Posterior cingulate gyrus (tissue), 11 donors: Measurements from ENCODE around the gene SRSF5.
"Not testable (repeated sequence)": the region's sequence is repeated elsewhere in the genome, so short reads cannot be mapped to it uniquely, and the experiment has no call there.

Experiments
- DNase-seq, 10 donors: peaks; one replicate each; pipeline versions ENCODE4 v3.0.0 to v3.0.0-alpha.2; 2020 to 2021; ENCODE audit warnings: mixed read lengths in 3 of 10
- intact Hi-C: fragments of 100-400 bp; cut with DNase I; formaldehyde crosslinking; loops from one replicate; pipeline ENCODE4 v1.15.1; 2023

The SRSF5 gene

GRCh38 chr14:69766984-69767368 is at the start of gene SRSF5:
SRSF5 (plus strand) TSS chr14:69767142; CDS start chr14:69768157, 1,015 bp downstream.
- intact Hi-C loops = loop anchor here (1.0 to 5.0 kb wide), 2 partner anchors 157 to 370 kb away; partner anchors contain the start of genes ERH and SLC39A9

GRCh38 chr14:69718614-69719013 is 48.3 kb upstream of the SRSF5 start:
- intact Hi-C loops = not testable (repeated sequence)

More at GRCh38 chr14:69766984-69767368, at the start of gene SRSF5:
- DNase-seq = peak; percentile 93 to 100 (median 96)

GRCh38 chr14:69719501-69719951 is 47.4 kb upstream of the SRSF5 start:
- peak in 1 of 10 donors; percentile 73 for DNase-seq

More at GRCh38 chr14:69718614-69719013, 48.3 kb upstream of the SRSF5 start:
- not testable (repeated sequence) for DNase-seq

GRCh38 chr14:69720912-69721311 is 46.0 kb upstream of the SRSF5 start:
- DNase-seq = no peak
- intact Hi-C loops = no loop called here

More at GRCh38 chr14:69719501-69719951, 47.4 kb upstream of the SRSF5 start:
- intact Hi-C loops = no loop called here

- DNase-seq = peak; percentile 67 to 97 (median 86)
- intact Hi-C loops = loop anchor here (1.0 kb wide), 2 partner anchors 124 to 142 kb away; no protein-coding TSS in a partner anchor
Measured at GRCh38 chr14:69726761-69727511, 40.0 kb upstream of the SRSF5 start.

- DNase-seq = no peak
- intact Hi-C loops = loop anchor here (1.0 kb wide), 2 partner anchors 125 to 143 kb away; no protein-coding TSS in a partner anchor
Measured at GRCh38 chr14:69727860-69728259, 39.1 kb upstream of the SRSF5 start.

GRCh38 chr14:69731919-69732598 is 34.9 kb upstream of the SRSF5 start:
- DNase-seq, intact Hi-C loops: not testable (repeated sequence)

GRCh38 chr14:69736405-69736804 is 30.5 kb upstream of the SRSF5 start:
- intact Hi-C loops, DNase-seq: not testable (repeated sequence)

GRCh38 chr14:69741055-69741454 is 25.9 kb upstream of the SRSF5 start:
- intact Hi-C loops = no loop called here
- no peak for DNase-seq

- intact Hi-C loops = no loop called here
- DNase-seq = no peak
Measured at GRCh38 chr14:69749956-69750355, 17.0 kb upstream of the SRSF5 start.

- intact Hi-C loops = no loop called here
- no peak for DNase-seq
Measured at GRCh38 chr14:69750495-69750894, 16.4 kb upstream of the SRSF5 start.

GRCh38 chr14:69752773-69753172 is 14.2 kb upstream of the SRSF5 start:
- intact Hi-C loops = no loop called here

GRCh38 chr14:69753860-69754259 is 13.1 kb upstream of the SRSF5 start:
- no peak for DNase-seq
- intact Hi-C loops = no loop called here

More at GRCh38 chr14:69752773-69753172, 14.2 kb upstream of the SRSF5 start:
- DNase-seq = no peak

- intact Hi-C loops = no loop called here
- DNase-seq = no peak
Measured at GRCh38 chr14:69754487-69754886, 12.5 kb upstream of the SRSF5 start.

- DNase-seq = no peak
- intact Hi-C loops = no loop called here
Measured at GRCh38 chr14:69755296-69755695, 11.6 kb upstream of the SRSF5 start.

GRCh38 chr14:69755784-69756183 is 11.2 kb upstream of the SRSF5 start:
- no peak for DNase-seq
- intact Hi-C loops = no loop called here

- intact Hi-C loops = no loop called here
- no peak for DNase-seq
Measured at GRCh38 chr14:69756298-69756697, 10.6 kb upstream of the SRSF5 start.

GRCh38 chr14:69760810-69761209 is 6.1 kb upstream of the SRSF5 start:
- no peak for DNase-seq
- intact Hi-C loops = no loop called here

- DNase-seq = peak in 1 of 10 donors; percentile 8
- intact Hi-C loops = no loop called here
Measured at GRCh38 chr14:69763761-69764510, 3.0 kb upstream of the SRSF5 start.

- intact Hi-C loops = loop anchor here (1.0 to 5.0 kb wide), 2 partner anchors 157 to 370 kb away; partner anchors contain the start of genes ERH and SLC39A9
Measured at GRCh38 chr14:69767369-69767999, 542 bp downstream of the SRSF5 start.

More at GRCh38 chr14:69767369-69767999, 542 bp downstream of the SRSF5 start:
- DNase-seq = peak; percentile 82 to 98 (median 89)
